Hepatocyte (in vitro differentiated cells): Measurements from ENCODE around the gene SEL1L. TPM values are rescaled to one million over a fixed set of nuclear protein-coding genes. Genes with fewer than 3 reads are reported as not detected.
"Not testable (repeated sequence)": the region's sequence is repeated elsewhere in the genome, so short reads cannot be mapped to it uniquely, and the experiment has no call there.

ENCODE experiments used
- DNase-seq: peaks from one replicate; pipeline ENCODE4 v3.0.0-alpha.2; 2016; ENCODE audit warnings: low spot score
- H2AFZ ChIP-seq: fragments of 200-600 bp; sonication (generic); 2 replicates; pipeline ENCODE4 v1.6.0; 2016; ENCODE audit warnings: antibody characterized with exemption, mild to moderate bottlenecking
- H3K27ac ChIP-seq: fragments of 200-600 bp; sonication (generic); 2 replicates; pipeline ENCODE4 v1.5.1; 2016; ENCODE audit warnings: mild to moderate bottlenecking
- H3K27me3 ChIP-seq: fragments of 200-600 bp; sonication (generic); 2 replicates; pipeline ENCODE4 v1.6.1; 2016
- H3K36me3 ChIP-seq: fragments of 200-600 bp; sonication (generic); replicated peaks from 2 replicates; pipeline ENCODE4 v1.5.1; 2016; ENCODE audit warnings: low read depth; ENCODE audit not compliant: insufficient read depth
- H3K4me1 ChIP-seq: fragments of 200-600 bp; sonication (generic); 2 replicates; pipeline ENCODE4 v1.5.1; 2016; ENCODE audit warnings: mild to moderate bottlenecking, moderate library complexity; ENCODE audit not compliant: insufficient read depth
- H3K4me2 ChIP-seq: fragments of 200-600 bp; sonication (generic); 2 replicates; pipeline ENCODE4 v1.6.0; 2016
- H3K4me3 ChIP-seq: fragments of 200-600 bp; sonication (generic); 2 replicates; pipeline ENCODE4 v1.5.1; 2016; ENCODE audit warnings: mild to moderate bottlenecking
- H3K79me2 ChIP-seq: fragments of 200-600 bp; sonication (generic); 2 replicates; pipeline ENCODE4 v1.6.0; 2017; ENCODE audit warnings: mild to moderate bottlenecking
- H3K9me2 ChIP-seq: fragments of 200-600 bp; sonication (generic); replicated peaks from 2 replicates; pipeline ENCODE4 v1.6.0; 2017; ENCODE audit warnings: mild to moderate bottlenecking; ENCODE audit not compliant: insufficient read depth
- H3K9me3 ChIP-seq: fragments of 200-600 bp; sonication (generic); 2 replicates; pipeline ENCODE4 v1.5.1; 2016; ENCODE audit warnings: low read depth, mild to moderate bottlenecking
- H4K20me1 ChIP-seq: fragments of 200-600 bp; sonication (generic); 2 replicates; pipeline ENCODE4 v1.6.0; 2016; ENCODE audit warnings: mild to moderate bottlenecking; ENCODE audit not compliant: insufficient read depth, poor library complexity, severe bottlenecking
- EZH2 ChIP-seq: fragments of 200-600 bp; sonication (generic); IDR thresholded peaks from 2 replicates; pipeline ENCODE4 v1.6.1; 2016; ENCODE audit warnings: antibody characterized with exemption, mild to moderate bottlenecking, borderline replicate concordance
- EZH2phosphoT487 ChIP-seq: fragments of 200-600 bp; sonication (generic); IDR thresholded peaks from one replicate; pipeline ENCODE4 v1.6.1; 2018; ENCODE audit warnings: antibody characterized with exemption, mild to moderate bottlenecking, low read depth, moderate library complexity; ENCODE audit not compliant: unreplicated experiment, severe bottlenecking
- WGBS: methylation state at CpG from one replicate; pipeline ENCODE4 v1.1.6; 2016; ENCODE audit warnings: low lambda C conversion rate; ENCODE audit errors: missing lambda C conversion rate; 5-methylcytosine and 5-hydroxymethylcytosine counted together
- polyA plus RNA-seq: library from polyadenylated mRNA; unstranded; fragments of >200 nt; fragmentation: Nextera tagmentation; extraction: Ambion mirVana; gene quantifications from 2 replicates; pipeline ENCODE4 v1.2.1, GENCODE V29; 2016
- total RNA-seq: library from RNA; depleted of rRNA; stranded (reverse); fragments of >200 nt; gene quantifications from 2 replicates; pipeline ENCODE4 v1.2.3, GENCODE V29; 2014
- TF ChIP-seq, protein P1 (sequence below): fragments of 200-600 bp; sonication (generic); IDR thresholded peaks from 2 replicates; pipeline ENCODE4 v1.5.1; 2016; ENCODE audit warnings: antibody characterized with exemption, mild to moderate bottlenecking; ENCODE audit not compliant: poor library complexity

The SEL1L gene
- total and polyA plus RNA-seq, 2 experiments from 2014 or later, result 53.0 to 89.4 TPM

GRCh38 chr14:81466854-81467253 is 66.8 kb downstream of the SEL1L start:
- no peak for DNase-seq
- Histone ChIP-seq H3K36me3 (no peaks in the 10 kb centered on the region), H3K79me2 (no peaks in the 10 kb centered on the region), H3K27ac (no peak overlapping the region), H3K27me3 (no peaks in the 10 kb centered on the region), H3K9me2 (no peaks in the 10 kb centered on the region), H4K20me1 (no peaks in the 10 kb centered on the region), H3K4me2 (no peak overlapping the region), H3K4me3 (no peak overlapping the region), H2AFZ (no peak overlapping the region), H3K9me3 (no peaks in the 10 kb centered on the region), H3K4me1 (no peaks in the 10 kb centered on the region)
- TF ChIP-seq, protein P1, sequence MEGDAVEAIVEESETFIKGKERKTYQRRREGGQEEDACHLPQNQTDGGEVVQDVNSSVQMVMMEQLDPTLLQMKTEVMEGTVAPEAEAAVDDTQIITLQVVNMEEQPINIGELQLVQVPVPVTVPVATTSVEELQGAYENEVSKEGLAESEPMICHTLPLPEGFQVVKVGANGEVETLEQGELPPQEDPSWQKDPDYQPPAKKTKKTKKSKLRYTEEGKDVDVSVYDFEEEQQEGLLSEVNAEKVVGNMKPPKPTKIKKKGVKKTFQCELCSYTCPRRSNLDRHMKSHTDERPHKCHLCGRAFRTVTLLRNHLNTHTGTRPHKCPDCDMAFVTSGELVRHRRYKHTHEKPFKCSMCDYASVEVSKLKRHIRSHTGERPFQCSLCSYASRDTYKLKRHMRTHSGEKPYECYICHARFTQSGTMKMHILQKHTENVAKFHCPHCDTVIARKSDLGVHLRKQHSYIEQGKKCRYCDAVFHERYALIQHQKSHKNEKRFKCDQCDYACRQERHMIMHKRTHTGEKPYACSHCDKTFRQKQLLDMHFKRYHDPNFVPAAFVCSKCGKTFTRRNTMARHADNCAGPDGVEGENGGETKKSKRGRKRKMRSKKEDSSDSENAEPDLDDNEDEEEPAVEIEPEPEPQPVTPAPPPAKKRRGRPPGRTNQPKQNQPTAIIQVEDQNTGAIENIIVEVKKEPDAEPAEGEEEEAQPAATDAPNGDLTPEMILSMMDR, result no peak
- TF ChIP-seq EZH2, result no peak
- TF ChIP-seq EZH2phosphoT487, result no peak
- 92% methylated on average over 5 of the region's 5 CpGs for WGBS

DNA sequence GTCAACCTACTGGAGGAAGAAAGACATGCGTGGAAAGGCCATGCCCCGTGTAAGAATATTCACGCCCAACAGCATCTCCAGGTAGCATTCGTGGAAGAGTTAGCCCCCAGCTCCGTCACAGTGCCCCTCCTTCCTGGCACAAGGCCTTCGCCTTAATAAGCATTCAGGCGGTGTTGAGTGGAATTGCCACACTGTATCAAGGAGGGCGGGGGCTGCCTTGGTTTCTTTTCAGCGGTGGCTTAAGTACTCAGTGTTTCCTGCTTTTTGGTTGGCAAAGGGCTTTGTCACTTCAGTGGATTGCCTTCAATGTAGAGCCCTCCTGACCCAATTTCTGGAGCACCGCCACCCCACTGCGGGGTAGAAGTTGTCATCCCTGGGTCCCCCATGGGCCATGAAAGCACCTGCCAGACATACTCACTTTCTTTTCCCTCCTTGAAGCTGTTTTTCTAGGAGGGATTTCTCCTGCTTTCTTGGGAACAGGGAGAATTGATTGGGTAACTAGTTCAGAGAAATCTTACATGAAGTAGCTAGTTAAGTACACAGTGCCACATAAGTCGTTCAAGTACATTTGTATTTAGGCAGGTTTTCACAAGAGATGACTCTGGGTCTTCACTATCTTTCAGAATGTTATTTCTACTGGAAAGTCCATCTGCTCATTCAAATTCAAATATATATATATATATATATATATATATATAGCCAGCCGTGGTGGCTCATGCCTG is 68.0 kb downstream of the SEL1L start:
- H3K36me3 ChIP-seq, result no peaks in the 10 kb centered on the region
- no peaks in the 10 kb centered on the region for H3K4me1 ChIP-seq
- no peaks in the 10 kb centered on the region for H3K27me3 ChIP-seq
- no peak overlapping the region for H2AFZ ChIP-seq
- H3K4me2 ChIP-seq, result no peak overlapping the region
- TF ChIP-seq EZH2phosphoT487, result no peak
- TF ChIP-seq EZH2, result no peak
- TF ChIP-seq, protein P1, result no peak
- H3K79me2 ChIP-seq, result no peaks in the 10 kb centered on the region
- DNase-seq, result no peak
- no peaks in the 10 kb centered on the region for H4K20me1 ChIP-seq
- H3K9me3 ChIP-seq, result no peaks in the 10 kb centered on the region
- no peaks in the 10 kb centered on the region for H3K9me2 ChIP-seq
- no peak overlapping the region for H3K4me3 ChIP-seq
- 92% methylated on average over 13 of the region's 13 CpGs for WGBS
- H3K27ac ChIP-seq, result no peak overlapping the region

GRCh38 chr14:81465003-81465392 is 68.7 kb downstream of the SEL1L start:
- H3K36me3 ChIP-seq, H4K20me1 ChIP-seq, DNase-seq, H3K4me1 ChIP-seq, H3K79me2 ChIP-seq, H3K9me2 ChIP-seq, H3K9me3 ChIP-seq, H3K27me3 ChIP-seq, H3K27ac ChIP-seq: not testable (repeated sequence)
- H3K4me3 ChIP-seq, result peak overlapping the region; percentile 16
- WGBS, result 65% methylated on average over 11 of the region's 11 CpGs
- H2AFZ ChIP-seq, result peak overlapping the region; percentile 73
- peak overlapping the region; percentile 72 for H3K4me2 ChIP-seq

DNA sequence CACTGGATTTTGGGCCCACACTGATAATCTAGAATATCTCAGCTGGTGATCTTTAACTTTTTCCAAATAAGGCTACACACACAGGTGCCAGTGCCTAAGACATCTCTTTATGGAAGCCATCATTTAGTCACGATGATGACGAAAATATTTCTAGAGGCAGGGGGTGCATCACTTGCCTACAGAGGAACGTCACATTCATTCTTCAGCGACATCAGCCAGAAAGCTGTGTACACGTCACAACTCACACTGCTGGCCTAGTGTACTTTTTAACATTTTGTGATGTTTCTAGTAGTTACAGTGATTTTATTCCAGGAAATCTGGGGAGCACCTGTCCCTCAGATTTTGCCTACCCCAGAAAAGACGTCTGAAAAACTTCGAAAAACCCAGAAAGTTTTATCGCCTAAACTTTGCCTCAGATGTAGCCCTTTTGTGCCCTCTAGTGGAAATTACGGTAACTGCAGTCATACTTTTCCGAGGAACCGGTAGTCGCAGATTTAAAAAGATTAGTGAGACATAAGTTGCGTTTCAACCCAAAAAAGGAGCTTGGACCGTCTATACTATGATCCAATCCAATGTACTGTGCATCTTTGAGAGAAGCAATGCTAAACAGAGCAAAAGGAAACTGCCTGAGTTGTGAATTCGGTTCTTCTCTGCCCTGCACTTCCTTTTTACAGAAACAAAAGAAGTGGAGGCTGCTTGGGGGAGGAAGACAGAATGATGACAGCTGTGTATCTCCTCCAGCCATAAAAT is 69.2 kb downstream of the SEL1L start:
- Histone ChIP-seq H3K27ac (no peak overlapping the region), H3K36me3 (no peaks in the 10 kb centered on the region), H3K4me3 (peak overlapping the region; percentile 16), H2AFZ (peak overlapping the region; percentile 73), H3K79me2 (no peaks in the 10 kb centered on the region), H3K27me3 (no peaks in the 10 kb centered on the region), H3K4me2 (peak overlapping the region; percentile 72), H3K4me1 (no peaks in the 10 kb centered on the region), H3K9me3 (no peaks in the 10 kb centered on the region), H4K20me1 (no peaks in the 10 kb centered on the region), H3K9me2 (no peaks in the 10 kb centered on the region)
- DNase-seq, result peak; percentile 80
- TF ChIP-seq, protein P1, result peak; percentile 95
- TF ChIP-seq EZH2phosphoT487, result no peak
- TF ChIP-seq EZH2, result no peak
- WGBS, result 25% methylated on average over 15 of the region's 15 CpGs

GRCh38 chr14:81462356-81462755 is 71.3 kb downstream of the SEL1L start:
- DNase-seq, H3K4me2 ChIP-seq, H3K4me3 ChIP-seq, H3K79me2 ChIP-seq, H3K36me3 ChIP-seq, H3K27me3 ChIP-seq, H3K9me3 ChIP-seq, H3K9me2 ChIP-seq, H3K27ac ChIP-seq, H2AFZ ChIP-seq, H4K20me1 ChIP-seq, H3K4me1 ChIP-seq: not testable (repeated sequence)
- WGBS, result 96% methylated on average over 8 of the region's 30 CpGs
